Duodenal mucosa (tissue), 2 donors: ENCODE measurements around the gene TMEM117.

Experiments used
- H3K27ac ChIP-seq: one replicate; pipeline ENCODE4 v1.7.0; 2013; ENCODE audit warnings: low read depth, low read length
- H3K27me3 ChIP-seq, 2 donors: one replicate each; pipeline ENCODE4 v1.7.0; 2013; ENCODE audit warnings: low read length in 2 of 2, control low read depth in 1 of 2; ENCODE audit not compliant: insufficient read depth in 2 of 2, control insufficient read depth in 1 of 2
- H3K36me3 ChIP-seq, 2 donors: one replicate each; pipeline ENCODE4 v1.7.0; 2013; ENCODE audit warnings: low read length in 2 of 2, control low read depth in 1 of 2; ENCODE audit not compliant: insufficient read depth in 2 of 2, control insufficient read depth in 1 of 2
- H3K4me1 ChIP-seq, 2 donors: one replicate each; pipeline ENCODE4 v1.7.0; 2013; ENCODE audit warnings: low read length in 2 of 2, control low read depth in 1 of 2; ENCODE audit not compliant: insufficient read depth in 2 of 2, control insufficient read depth in 1 of 2
- H3K4me3 ChIP-seq, 2 donors: one replicate each; pipeline ENCODE4 v1.7.0; 2013; ENCODE audit warnings: low read length in 2 of 2, low read depth in 1 of 2
- H3K9ac ChIP-seq, 2 donors: one replicate each; pipeline ENCODE4 v1.7.0; 2013; ENCODE audit warnings: low read length in 2 of 2, low read depth in 1 of 2
- H3K9me3 ChIP-seq, 2 donors: one replicate each; pipeline ENCODE4 v1.7.0; 2013; ENCODE audit warnings: low read length in 2 of 2, control low read depth in 1 of 2; ENCODE audit not compliant: control insufficient read depth in 1 of 2

Gene TMEM117

DNA sequence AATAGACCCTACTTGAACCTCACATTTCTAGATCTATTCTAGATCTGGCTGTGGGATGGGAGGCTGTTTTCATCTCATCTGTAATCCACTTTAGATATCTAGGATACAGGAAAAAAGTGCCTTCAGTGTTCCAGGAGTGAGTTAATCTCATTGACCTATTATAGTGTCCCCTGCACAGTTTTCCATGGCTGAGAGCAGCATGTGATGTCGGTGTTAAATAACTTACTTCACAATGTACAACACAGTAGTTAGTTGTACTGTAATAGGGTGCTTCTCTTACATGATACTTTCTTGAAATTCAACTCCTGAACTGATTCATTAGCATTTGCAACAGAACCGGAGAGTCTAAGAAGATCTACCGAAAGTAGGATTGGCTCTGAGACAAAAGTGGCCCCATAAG lies 62.6 kb downstream of the TMEM117 start:
- Histone ChIP-seq H3K27ac (no peak overlapping the region), H3K9me3 (no peaks in the 10 kb centered on the region), H3K27me3 (no peaks in the 10 kb centered on the region), H3K9ac (no peak overlapping the region), H3K36me3 (no peaks in the 10 kb centered on the region), H3K4me1 (no peaks in the 10 kb centered on the region), H3K4me3 (no peak overlapping the region)

DNA sequence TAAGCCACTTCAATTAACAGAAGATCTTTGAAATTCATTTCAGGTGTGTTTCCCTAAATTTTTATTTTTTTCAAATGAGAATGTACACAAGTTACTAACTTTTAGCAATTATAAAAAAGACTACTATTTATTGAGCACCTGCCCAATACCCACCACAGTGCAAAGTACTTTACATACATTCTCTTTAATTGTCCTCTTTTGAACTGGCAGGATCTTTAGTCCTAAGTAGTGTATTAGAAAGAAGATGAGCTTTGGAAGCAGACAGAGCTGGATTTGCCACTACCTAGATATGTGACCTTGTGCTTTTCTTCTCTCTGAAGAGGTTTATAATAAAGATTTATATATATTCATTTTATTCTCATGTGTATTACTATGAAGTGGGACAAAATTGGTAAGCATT lies 63.7 kb downstream of the TMEM117 start:
- no peaks in the 10 kb centered on the region for H3K4me1 ChIP-seq
- no peaks in the 10 kb centered on the region for H3K27me3 ChIP-seq
- H3K9ac ChIP-seq: no peak overlapping the region
- no peak overlapping the region for H3K27ac ChIP-seq
- no peaks in the 10 kb centered on the region for H3K36me3 ChIP-seq
- H3K9me3 ChIP-seq: no peaks in the 10 kb centered on the region
- H3K4me3 ChIP-seq: no peak overlapping the region

DNA sequence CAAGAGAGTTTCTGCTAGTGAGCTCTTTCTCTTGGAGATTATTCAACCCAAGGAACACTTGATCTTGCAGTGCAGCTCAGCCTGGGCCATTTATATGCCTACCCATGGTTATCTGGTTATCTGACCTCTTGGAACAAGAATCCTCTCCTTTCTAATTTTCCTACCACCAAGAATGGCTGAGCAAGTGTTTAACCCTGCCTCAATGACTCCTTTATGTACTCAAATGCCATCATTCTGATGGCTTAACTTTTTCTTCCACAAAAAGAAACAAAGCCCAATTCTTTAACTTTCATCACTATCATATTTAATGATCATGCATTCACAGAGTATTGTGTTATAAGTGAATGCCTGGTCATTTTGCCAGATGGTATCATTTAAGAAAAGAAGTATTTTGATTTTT lies 67.8 kb downstream of the TMEM117 start:
- Histone ChIP-seq H3K4me1 (no peaks in the 10 kb centered on the region), H3K27me3 (no peaks in the 10 kb centered on the region), H3K4me3 (no peak overlapping the region), H3K27ac (no peak overlapping the region), H3K9me3 (no peaks in the 10 kb centered on the region), H3K9ac (no peak overlapping the region), H3K36me3 (no peaks in the 10 kb centered on the region)

DNA sequence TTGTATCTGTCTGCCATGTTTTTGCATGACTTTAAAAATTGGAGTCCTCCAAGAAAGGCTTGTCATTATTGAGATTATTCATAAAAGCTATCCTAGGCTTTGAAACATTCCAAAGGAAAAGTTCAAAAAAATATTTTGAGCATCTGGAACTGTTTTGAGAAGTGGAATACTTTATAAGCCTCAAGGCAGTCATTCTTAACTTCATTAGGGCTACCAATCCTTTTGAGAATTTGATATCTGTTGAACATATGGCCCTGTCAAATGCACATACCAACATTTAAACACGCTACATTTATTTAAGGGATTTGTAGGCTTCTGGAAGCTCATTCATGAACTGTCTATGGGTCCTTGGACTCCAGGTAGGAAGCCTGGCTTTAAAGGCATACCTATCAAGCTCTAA lies 77.0 kb downstream of the TMEM117 start:
- H3K4me1 ChIP-seq: no peaks in the 10 kb centered on the region
- H3K36me3 ChIP-seq: no peaks in the 10 kb centered on the region
- no peak overlapping the region for H3K9ac ChIP-seq
- no peaks in the 10 kb centered on the region for H3K27me3 ChIP-seq
- H3K27ac ChIP-seq: no peak overlapping the region
- no peaks in the 10 kb centered on the region for H3K9me3 ChIP-seq
- H3K4me3 ChIP-seq: no peak overlapping the region

DNA sequence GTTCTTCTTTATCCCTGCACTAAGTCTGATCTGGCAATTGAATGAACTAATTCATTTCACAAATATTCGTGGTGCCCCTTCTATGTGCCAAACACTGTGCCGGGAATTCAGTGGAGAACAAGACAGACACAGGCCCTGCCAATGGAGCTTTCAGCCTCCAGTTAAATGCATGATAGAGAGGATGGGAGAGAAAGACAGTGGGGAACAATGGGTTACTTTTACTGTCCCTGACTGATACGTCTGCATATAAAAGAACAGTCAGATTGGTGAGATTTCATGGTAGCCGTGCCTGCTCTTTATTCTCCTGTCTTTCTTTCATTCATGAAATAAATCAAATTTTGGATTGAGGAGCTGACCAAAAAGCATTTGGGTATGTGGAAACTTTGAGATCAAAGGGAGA lies 78.5 kb downstream of the TMEM117 start:
- Histone ChIP-seq H3K36me3 (no peaks in the 10 kb centered on the region), H3K27ac (no peak overlapping the region), H3K4me3 (no peak overlapping the region), H3K9me3 (no peaks in the 10 kb centered on the region), H3K27me3 (no peaks in the 10 kb centered on the region), H3K4me1 (no peaks in the 10 kb centered on the region), H3K9ac (no peak overlapping the region)

DNA sequence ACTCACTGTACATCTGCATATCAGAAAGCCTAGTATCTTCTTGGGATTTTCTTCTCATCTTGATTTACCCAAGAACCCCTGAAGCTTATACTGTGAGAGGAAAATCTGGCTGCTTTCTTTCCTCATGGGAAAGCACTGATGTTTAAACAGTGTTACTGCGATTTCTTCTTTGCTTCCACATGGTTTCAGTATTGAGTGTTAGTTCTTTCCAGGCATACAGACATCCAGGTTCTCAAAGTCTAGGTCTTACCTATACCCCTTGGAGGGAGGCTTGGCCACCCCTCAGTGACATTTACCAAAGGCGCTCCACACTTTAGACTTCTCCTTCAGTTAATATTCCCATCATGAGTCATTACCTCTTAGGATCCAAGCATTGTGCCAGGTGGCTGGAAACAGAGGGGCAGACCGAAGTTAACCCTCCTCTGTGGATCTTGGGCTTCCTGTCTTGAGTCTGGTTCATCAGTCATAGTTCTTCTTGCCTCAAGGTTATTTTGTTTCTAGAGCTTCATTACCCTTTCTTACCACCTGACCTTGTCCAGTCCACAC lies 79.1 kb downstream of the TMEM117 start:
- Histone ChIP-seq H3K4me1 (no peaks in the 10 kb centered on the region), H3K27me3 (no peaks in the 10 kb centered on the region), H3K9me3 (no peaks in the 10 kb centered on the region), H3K27ac (no peak overlapping the region), H3K4me3 (no peak overlapping the region), H3K36me3 (no peaks in the 10 kb centered on the region), H3K9ac (no peak overlapping the region)

DNA sequence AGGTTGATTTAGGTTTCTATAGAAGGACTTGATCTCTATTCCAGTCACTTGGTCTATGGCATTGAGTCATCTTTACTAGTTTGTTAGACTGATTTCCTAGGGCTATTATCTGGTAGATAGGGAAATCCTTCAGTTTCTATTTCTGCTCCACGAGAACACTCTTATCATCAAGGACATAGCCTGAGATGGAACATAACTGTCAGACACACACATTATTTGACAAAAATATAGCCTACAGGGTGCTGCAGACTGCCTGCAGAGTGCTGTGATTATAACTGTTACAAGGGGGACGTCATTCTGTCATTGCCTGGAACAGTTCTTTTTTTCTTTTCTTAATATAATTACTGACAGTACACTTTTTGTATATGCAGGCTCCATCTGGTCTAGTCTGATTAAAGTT lies 82.0 kb downstream of the TMEM117 start:
- no peak overlapping the region for H3K4me3 ChIP-seq
- H3K9ac ChIP-seq: no peak overlapping the region
- no peaks in the 10 kb centered on the region for H3K4me1 ChIP-seq
- no peaks in the 10 kb centered on the region for H3K27me3 ChIP-seq
- no peaks in the 10 kb centered on the region for H3K9me3 ChIP-seq
- H3K36me3 ChIP-seq: no peaks in the 10 kb centered on the region
- H3K27ac ChIP-seq: no peak overlapping the region

DNA sequence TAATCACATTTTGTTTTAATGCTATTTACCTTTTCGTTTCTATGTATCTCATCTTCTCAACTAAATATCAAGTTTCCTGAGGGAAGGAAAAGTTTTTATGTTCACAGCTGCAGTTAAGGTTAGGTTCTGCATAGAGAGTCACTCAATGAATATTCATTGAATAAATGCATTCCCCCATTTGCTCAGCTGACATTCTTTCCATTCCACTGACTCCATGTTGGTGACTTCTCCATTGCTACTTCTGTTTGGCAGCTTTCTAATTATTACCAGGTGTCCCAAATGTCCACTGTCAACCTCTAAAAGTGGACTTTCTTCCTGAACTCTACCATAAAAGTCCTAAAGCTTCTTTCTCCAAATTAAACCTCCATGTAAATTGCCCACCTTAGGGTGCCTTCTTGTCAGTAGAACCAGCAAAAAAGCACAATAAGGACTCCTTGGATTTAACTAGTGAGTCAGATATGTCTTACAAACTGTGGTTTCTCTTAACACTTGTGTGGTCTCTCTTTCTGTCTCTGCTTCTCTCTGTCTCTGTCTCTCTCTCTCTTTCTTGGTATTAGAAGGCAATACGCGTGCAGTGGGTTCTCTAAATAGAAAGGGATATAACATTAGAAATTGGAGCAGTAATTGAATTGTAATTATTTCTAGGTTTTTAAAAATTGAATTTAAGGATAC lies 85.9 kb downstream of the TMEM117 start:
- H3K4me1 ChIP-seq: no peaks in the 10 kb centered on the region
- H3K36me3 ChIP-seq: no peaks in the 10 kb centered on the region
- H3K4me3 ChIP-seq: no peak overlapping the region
- no peak overlapping the region for H3K27ac ChIP-seq
- no peaks in the 10 kb centered on the region for H3K9me3 ChIP-seq
- H3K27me3 ChIP-seq: no peaks in the 10 kb centered on the region
- H3K9ac ChIP-seq: no peak overlapping the region

DNA sequence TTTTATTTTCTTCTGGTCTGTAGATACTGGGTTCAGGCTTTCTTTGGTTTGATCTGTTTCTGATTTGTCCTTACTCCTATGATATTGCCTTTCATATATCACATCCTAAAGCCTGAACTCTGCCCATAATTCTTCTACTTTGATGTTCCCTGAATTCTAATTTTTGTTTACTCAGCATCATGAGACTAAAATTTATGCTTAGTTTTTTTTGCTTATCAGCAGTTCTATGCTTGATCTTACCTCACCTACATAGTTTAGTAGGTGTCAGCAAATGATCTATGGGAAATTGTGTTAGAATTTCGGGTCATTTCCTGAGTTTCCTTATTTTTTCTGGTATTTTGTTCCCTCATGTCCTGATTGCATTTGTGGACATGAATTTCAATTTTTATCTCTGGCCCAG lies 94.2 kb downstream of the TMEM117 start:
- H3K4me1 ChIP-seq: no peaks in the 10 kb centered on the region
- H3K27ac ChIP-seq: no peak overlapping the region
- H3K9ac ChIP-seq: no peak overlapping the region
- no peak overlapping the region for H3K4me3 ChIP-seq
- H3K9me3 ChIP-seq: peaks cover 7 to 15% of the 10 kb centered on the region in 2 donors
- no peaks in the 10 kb centered on the region for H3K36me3 ChIP-seq
- no peaks in the 10 kb centered on the region for H3K27me3 ChIP-seq

DNA sequence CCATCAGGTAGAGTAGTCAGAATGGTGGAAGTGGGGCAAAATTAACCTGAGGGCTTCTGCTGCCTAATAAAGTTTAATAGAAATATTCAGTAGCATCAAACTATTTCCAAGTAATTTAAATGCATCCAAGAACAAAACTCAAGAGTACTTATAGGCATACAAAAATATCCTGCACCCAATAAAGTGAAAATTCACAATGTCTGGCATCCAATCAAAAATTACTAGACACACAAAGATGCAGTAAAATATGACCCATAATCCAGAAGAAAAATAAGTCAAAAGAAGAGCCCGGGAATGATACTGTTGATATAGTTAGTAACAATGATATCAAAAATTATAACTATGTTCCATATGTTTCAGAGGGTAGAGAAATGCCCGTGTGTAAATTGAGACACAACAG lies 95.3 kb downstream of the TMEM117 start:
- Histone ChIP-seq H3K4me1 (no peaks in the 10 kb centered on the region), H3K27me3 (no peaks in the 10 kb centered on the region), H3K4me3 (no peak overlapping the region), H3K9ac (no peak overlapping the region), H3K27ac (no peak overlapping the region), H3K36me3 (no peaks in the 10 kb centered on the region), H3K9me3 (peaks cover 7 to 15% of the 10 kb centered on the region in 2 donors)
